CD4-positive, alpha-beta T cell treated with Interleukin-21 for 1 hour (primary cell): Measurements from ENCODE around the gene TASL.
"Not testable (repeated sequence)": the region's sequence is repeated elsewhere in the genome, so short reads cannot be mapped to it uniquely, and the experiment has no call there.

ENCODE experiments used
- DNase-seq: peaks from one replicate; pipeline ENCODE4 v3.0.0-alpha.2; 2020

Gene TASL

DNA sequence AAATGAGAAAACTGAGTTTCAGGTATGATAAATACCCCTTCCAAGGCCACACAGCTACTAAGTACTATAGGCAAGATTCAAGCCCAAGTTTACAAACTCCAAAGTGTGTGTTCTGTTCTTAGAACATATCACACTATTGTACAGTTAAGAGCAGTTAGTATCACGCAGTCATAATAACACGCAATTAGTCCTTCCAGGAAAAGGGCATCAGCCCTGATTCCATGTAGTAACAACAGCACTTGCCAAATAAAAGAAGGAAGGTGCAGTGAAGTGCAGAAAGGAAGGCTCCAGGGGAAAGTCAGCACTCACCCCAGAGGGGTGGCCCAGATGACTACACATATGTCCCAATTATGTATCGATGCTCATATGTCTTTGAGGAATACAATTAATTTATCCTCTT, 4.4 kb downstream of the TASL start:
- no peak for DNase-seq

DNA sequence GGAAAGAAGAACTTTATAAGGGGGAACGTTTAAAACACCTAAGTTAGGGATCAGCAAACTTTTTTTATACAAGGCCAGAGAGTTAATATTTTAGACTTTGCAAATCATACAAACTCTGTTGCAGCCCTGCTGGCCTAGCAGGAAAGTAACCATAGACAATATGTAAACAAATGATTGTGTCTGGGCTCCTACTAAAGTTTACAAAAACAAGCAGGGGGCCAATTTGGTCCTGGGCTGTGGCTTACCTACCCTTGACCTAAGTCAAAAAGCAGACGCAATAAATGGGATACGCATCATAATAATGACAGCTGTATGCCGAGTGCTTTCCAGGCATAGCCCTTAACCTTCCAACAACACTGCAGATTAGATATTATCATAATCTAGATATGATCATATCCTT, 4.9 kb downstream of the TASL start:
- DNase-seq: no peak

DNA sequence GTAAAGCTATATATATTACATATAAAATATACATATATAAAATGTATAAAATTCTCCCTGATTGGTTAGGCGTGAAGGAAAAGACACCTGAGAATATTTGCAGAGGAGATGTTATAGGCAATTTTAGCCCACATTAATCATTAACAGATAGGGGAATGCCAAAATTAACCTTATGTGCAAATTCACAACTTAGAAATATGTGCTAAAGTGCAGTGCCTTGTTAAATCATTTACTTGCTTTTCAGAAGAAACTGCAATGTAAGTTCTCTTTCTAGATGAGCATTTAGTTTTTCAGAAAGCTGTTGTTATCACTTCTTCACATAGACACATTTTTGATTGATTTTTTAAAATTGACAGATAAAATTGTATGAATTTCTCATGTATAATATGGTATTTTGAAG, 5.6 kb downstream of the TASL start:
- DNase-seq: no peak

DNA sequence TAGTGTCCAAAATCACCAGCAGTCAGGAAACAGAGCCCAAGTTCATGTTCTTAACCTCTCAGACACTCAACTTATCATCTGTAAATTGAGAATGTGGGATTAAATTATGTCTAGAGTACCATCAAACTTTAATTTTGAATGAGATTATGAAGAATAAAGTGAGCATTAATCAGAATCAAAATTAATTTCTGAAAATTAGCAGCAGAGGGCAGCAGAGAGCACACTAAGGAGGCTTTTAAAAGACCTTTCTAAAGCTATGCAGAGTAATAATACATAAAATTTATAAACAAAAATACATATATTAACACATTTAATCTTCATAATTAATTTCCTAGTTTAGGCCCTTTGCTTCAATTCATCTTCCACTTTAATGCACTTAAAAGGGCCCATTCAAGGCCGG, 7.1 kb downstream of the TASL start:
- peak; percentile 41 for DNase-seq

DNA sequence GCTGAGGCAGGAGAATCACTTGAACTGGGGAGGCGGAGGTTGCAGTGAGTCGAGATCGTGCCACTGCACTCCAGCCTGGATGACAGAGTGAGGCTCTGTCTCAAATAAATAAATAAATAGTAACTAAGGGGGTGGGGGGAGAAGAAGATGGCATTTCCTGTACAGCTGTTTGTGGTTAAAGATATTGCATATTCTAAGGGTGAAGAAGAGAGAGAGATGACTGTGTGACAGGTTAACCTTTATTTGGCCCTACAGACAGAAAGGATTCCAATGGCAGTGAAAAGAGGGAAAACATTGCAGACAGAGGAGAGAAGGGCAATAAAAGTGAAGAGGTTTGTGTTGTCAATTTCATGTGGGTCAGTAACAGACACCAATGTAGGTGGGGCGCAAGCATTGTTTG, 9.4 kb downstream of the TASL start:
- DNase-seq: no peak

DNA sequence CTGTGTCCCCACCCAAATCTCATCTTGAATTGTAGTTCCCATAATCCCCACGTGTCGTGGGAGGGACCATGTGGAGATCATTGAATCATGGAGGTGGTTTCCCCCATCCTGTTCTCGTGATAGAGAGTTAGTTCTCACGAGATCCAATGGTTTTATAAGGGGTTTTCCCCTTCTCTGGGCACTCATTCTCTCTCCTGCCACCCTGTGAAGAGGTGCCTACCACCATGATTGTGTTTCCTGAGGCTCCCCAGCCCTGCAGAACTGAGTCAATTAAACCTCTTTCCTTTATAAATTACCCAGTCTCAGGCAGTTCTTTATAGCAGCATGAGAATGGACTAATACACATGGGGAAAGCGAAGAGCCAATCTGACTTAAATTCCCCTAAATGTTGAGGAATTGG, 14.5 kb downstream of the TASL start:
- DNase-seq: not testable (repeated sequence)

DNA sequence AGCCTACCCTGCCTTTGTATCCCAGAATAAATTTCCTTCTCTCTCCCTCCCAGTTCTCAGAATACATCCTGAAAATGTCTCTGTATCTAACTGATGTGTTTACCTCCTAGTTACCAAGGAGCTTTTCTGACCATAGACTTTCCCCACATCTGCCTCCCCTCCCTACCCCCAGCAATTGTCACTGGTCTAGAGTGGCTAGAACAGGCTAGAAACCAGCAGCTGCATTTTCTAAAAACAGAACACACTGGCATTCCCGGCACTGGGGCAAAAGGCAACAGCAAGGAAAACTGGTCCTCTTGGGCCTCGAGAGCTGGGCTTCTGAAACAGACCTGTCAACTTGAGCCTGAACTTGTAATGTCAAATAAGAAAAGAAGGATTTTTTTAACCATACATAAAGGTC, 16.4 kb downstream of the TASL start:
- DNase-seq: no peak

DNA sequence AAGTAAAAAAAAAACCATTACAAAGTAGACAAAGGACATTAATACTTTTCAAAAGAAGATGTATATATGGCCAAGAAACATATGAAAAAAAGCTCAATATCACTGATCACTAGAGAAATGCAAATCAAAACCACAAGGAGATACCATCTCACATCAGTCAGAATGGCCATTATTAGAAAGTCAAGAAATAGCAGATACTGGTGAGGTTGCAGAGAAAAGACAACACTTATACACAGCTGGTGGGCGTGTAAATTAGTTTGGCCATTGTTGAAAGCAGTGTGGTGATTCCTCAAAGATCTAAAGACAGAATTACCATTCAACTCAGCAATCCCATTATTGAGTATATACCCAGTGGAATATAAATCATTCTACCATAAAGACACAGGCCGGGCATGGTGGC, 39.3 kb downstream of the TASL start:
- DNase-seq: no peak

DNA sequence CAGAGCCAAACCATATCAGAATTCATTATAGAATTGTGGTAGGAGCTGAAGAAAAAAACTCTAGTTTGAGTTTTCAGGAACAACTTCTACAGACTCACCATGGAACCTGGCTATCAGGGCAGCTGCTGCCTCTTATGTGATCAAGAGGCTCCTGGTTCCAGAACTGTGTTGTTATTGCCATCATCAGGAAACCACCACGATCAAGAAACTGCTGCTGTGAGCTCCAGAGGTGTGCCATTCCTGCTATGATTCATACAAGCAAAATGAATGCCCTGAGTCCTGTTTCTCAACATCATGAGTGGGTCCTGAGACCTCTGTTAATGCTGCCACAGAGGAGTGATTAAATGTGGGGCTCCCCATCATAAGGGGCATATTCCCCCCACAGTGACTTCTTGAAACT, 43.7 kb downstream of the TASL start:
- DNase-seq: no peak

DNA sequence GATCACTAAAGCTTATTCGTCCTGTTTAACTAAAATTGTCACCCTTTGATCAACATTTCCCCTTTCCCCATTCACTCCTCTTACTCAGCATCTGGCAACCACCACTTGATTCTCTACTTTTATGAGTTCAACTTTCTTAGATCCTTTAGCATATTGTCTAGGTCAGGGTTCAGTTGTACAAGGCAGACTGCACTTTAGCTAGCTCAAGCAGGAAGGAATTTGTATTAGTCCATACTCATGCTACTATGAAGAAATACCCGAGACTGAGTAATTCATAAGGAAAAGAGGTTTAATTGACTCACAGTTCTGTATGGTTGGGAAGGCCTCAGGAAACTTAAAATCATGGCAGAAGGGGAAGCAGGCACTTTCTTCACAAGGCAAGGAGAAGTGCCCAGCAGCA, 44.3 kb downstream of the TASL start:
- no peak for DNase-seq

DNA sequence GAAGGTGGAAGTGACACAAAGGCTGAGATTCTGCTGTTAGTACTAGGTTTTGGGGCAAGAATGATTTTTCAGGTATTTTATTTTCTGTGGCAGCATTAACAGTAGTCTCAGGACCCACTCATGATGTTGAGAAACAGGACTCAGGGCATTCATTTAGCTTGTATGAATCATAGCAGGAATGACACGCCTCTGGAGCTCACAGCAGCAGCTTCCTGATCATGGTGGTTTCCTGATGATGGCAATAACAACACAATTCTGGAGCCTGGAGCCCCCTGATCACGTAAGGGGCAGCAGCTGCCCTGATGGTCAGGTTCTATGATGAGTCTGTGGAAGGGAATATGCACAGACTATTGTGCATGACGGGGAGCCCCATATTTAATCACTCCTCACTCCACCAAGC, 47.0 kb downstream of the TASL start:
- DNase-seq: no peak

DNA sequence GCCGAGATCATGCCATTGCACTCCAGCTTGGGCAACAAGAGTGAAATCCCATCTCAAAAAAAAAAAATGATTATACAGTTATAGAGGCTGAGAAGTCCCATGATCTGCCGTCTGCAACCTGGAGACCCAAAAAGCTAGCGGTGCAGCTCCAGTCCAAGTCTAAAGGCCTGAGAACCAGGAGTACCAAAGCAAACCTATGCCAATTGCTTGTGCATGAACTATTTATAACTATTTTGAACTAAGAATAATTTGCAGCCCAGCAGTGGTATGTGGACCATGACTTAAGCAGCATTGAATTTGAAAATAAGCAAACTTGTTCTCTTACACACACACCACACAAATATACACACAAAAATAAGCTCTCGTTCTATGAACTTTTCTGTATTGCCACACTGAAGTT, 51.8 kb downstream of the TASL start:
- DNase-seq: no peak

DNA sequence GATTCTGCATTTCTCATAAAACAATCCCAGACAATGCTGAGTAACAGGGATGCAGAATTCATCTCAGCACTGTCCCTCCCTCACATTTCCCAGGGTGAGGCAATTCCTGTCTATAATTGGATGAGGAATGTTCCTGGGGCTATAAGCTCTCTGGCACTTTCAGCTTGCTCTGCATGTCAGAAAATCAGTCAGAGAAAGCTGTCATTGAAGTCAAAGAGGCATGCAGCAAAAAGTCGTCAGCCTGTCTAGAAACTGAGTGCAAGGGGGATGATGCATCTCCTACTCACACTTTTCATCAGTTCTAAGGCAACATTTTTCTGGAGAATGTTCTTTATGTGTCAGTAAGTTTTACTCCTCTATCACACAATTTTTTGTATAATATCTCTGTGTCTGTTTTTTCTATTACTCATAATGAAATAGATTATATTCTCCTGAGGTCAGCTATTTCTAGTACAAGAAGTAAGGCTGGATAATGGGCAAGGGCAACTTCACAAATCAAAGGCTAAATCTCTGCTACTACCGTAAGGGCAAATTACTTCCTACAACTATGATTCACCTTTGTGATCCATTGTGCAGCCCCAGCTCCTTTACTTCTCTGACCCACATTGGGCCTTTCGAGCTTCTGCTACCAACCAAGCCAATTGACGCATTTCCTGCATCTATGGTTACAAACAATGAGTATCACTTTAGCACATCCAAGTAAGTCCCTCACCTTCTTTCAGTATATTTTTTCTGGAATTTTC, 56.0 kb downstream of the TASL start:
- no peak for DNase-seq

DNA sequence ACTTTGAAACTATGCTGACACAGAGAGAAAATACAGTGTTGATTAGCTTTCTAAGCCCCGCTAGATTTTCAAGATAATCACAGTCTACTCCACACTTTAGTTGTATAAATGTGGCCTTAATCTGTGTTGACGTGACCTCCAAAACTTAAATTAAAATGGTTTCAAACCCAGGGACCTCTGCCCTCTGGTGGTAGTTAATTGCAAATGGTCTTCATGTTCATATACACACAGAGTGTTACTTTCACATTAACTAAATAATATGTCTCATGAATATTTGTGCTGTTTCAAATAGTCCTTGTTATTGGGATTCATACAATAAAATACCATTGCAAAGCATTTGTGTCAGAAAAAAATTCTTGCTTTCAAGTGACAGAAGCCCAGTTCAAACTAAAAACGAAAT, 64.3 kb downstream of the TASL start:
- no peak for DNase-seq
